Measurements from ENCODE around the gene TET3. TPM values are rescaled to one million over a fixed set of nuclear protein-coding genes. Genes with fewer than 3 reads are reported as not detected.

The TET3 gene
- total and polyA plus RNA-seq, 9 of the 15 experiments (the other 6 are each of a cell fraction or from before 2014, with no cell fraction given), result 0.35 to 16.3 (median 5.5) TPM

DNA sequence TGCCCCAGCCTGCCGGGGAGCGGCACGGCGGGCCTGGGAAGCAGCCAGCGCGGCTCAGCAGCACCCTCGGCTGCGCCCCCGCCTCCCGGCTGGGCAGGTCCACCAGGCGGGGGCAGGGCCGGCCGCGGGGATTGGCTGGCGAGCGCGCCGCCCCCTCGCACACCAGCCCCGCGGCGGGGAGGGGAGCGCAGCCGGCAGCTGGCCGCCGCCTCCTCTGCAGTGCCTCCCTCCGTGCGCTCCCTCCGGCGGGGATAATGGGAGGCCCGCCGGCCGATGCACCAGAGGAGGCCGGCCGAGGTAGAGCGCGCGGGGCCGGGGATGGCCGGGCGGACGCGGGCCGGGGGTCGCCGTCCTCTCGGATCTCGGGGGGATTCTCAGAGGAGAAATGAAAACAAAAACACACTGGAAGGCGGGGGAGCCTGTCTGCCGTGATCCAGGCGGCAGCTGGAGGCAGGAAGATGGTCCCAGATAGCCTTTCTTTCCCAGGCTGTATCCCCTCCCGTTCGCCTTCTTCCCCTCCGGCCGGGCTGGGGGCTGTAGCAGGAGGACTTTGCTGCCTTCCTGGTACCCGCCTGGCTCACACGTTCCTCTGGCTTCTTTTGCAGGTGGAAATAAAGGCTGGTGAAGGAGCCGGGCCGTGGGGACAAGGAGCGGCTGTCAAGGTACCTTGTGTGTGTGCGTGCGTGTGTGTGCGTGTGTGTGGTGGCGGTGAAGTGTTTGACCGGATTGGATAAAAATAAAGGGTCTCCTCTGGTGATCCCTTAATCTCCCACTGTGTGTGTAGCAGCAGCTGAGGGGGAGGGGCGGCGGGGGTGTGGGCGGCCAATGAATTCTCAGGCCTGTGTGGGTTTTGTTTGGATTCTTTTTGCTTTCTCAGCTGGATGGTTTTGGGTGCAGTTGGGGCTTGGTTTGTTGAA lies 18.1 kb downstream of the TET3 start (continued):
- TF ChIP-seq NR2F6 (CRISPR knock-in tag; IDR thresholded peaks at IDR 0.05), result no peak
- no peak for TF ChIP-seq GTF2F1 (IDR thresholded peaks at IDR 0.05; ENCODE audit: low read depth, low read length)
- no peak for TF ChIP-seq PCBP2 (IDR thresholded peaks at IDR 0.05; ENCODE audit: low read depth, low read length, poor library complexity, severe bottlenecking)
- TF ChIP-seq, protein P1, sequence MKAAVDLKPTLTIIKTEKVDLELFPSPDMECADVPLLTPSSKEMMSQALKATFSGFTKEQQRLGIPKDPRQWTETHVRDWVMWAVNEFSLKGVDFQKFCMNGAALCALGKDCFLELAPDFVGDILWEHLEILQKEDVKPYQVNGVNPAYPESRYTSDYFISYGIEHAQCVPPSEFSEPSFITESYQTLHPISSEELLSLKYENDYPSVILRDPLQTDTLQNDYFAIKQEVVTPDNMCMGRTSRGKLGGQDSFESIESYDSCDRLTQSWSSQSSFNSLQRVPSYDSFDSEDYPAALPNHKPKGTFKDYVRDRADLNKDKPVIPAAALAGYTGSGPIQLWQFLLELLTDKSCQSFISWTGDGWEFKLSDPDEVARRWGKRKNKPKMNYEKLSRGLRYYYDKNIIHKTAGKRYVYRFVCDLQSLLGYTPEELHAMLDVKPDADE (conservative IDR thresholded peaks at IDR 0.05; ENCODE audit: control insufficient read depth, low read depth, low read length), result 0 out of 2 replicates have a peak, but pooled peaks have one; percentile 28
- TF ChIP-seq NFIX (CRISPR knock-in tag; IDR thresholded peaks at IDR 0.05; ENCODE audit: low read depth), result no peak
- no peak for TF ChIP-seq TFAM (CRISPR knock-in tag; conservative IDR thresholded peaks at IDR 0.05)
- TF ChIP-seq DMBX1 (CRISPR knock-in tag; IDR thresholded peaks at IDR 0.05; ENCODE audit: borderline replicate concordance), result no peak
- TF ChIP-seq, protein P2, sequence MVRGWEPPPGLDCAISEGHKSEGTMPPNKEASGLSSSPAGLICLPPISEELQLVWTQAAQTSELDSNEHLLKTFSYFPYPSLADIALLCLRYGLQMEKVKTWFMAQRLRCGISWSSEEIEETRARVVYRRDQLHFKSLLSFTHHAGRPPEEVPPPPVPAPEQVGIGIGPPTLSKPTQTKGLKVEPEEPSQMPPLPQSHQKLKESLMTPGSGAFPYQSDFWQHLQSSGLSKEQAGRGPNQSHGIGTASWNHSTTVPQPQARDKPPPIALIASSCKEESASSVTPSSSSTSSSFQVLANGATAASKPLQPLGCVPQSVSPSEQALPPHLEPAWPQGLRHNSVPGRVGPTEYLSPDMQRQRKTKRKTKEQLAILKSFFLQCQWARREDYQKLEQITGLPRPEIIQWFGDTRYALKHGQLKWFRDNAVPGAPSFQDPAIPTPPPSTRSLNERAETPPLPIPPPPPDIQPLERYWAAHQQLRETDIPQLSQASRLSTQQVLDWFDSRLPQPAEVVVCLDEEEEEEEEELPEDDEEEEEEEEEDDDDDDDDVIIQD (CRISPR knock-in tag; IDR thresholded peaks at IDR 0.05), result no peak
- TF ChIP-seq ZNF77 (CRISPR knock-in tag; IDR thresholded peaks at IDR 0.05), result no peak
- TF ChIP-seq, protein P3, sequence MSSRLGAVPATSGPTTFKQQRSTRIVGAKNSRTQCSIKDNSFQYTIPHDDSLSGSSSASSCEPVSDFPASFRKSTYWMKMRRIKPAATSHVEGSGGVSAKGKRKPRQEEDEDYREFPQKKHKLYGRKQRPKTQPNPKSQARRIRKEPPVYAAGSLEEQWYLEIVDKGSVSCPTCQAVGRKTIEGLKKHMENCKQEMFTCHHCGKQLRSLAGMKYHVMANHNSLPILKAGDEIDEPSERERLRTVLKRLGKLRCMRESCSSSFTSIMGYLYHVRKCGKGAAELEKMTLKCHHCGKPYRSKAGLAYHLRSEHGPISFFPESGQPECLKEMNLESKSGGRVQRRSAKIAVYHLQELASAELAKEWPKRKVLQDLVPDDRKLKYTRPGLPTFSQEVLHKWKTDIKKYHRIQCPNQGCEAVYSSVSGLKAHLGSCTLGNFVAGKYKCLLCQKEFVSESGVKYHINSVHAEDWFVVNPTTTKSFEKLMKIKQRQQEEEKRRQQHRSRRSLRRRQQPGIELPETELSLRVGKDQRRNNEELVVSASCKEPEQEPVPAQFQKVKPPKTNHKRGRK (tag; IDR thresholded peaks at IDR 0.05), result no peak
- no peak for TF ChIP-seq KLF1 (tag; IDR thresholded peaks at IDR 0.05)
- no peak for TF ChIP-seq ZNF408 (CRISPR knock-in tag; IDR thresholded peaks at IDR 0.05; ENCODE audit: low read depth)
- no peak for TF ChIP-seq SOX6 (IDR thresholded peaks at IDR 0.05)
- no peak for TF ChIP-seq PRMT5 (CRISPR knock-in tag; IDR thresholded peaks at IDR 0.05)
- TF ChIP-seq HDAC6 (IDR thresholded peaks at IDR 0.05; ENCODE audit: low read depth, low read length), result no peak
- no peak for TF ChIP-seq ZNF384 (IDR thresholded peaks at IDR 0.05; ENCODE audit: low read depth, low read length)
- TF ChIP-seq FUS (optimal IDR thresholded peaks at IDR 0.05; ENCODE audit: low read depth, low read length), result no peak
- TF ChIP-seq ZNF24 (IDR thresholded peaks at IDR 0.05), result no peak
- no peak for TF ChIP-seq KHSRP (IDR thresholded peaks at IDR 0.05)
- no peak for TF ChIP-seq DDX20 (tag; IDR thresholded peaks at IDR 0.05; ENCODE audit: low read depth)
- no peak for TF ChIP-seq KLF10 (CRISPR knock-in tag; IDR thresholded peaks at IDR 0.05)
- TF ChIP-seq NFIC (IDR thresholded peaks at IDR 0.05), result 0 out of 2 replicates have a peak, but pooled peaks have one; percentile 5
- TF ChIP-seq ZNF197 (CRISPR knock-in tag; IDR thresholded peaks at IDR 0.05; ENCODE audit: low read depth), result no peak
- no peak for TF ChIP-seq NFATC3 (IDR thresholded peaks at IDR 0.05)
- TF ChIP-seq HNRNPUL1 (IDR thresholded peaks at IDR 0.05; ENCODE audit: low read length), result no peak

Measured in K562 (cell line).